ENCODE measurements around the gene ADAMTS13.

ADAMTS13 gene

GRCh38 chr9:133474853-133475252, 52.7 kb downstream of the ADAMTS13 start:
- Histone ChIP-seq H3K9ac (ENCODE audit: low read length) (no peak overlapping the region), H3K4me1 (ENCODE audit: control insufficient read depth, insufficient read depth, low read length) (peaks cover 36% of the 10 kb centered on the region), H3K9me3 (ENCODE audit: control insufficient read depth, low read length) (no peaks in the 10 kb centered on the region), H3K4me3 (ENCODE audit: low read length) (no peak overlapping the region), H3K27me3 (replicated peaks; ENCODE audit: control insufficient read depth, insufficient read depth, low read length) (no peaks in the 10 kb centered on the region), H3K36me3 (ENCODE audit: control insufficient read depth, insufficient read depth, low read length, severe bottlenecking) (peaks cover 56% of the 10 kb centered on the region)
- DNase-seq (ENCODE audit: low read depth), result no peak

- H3K4me1 ChIP-seq (ENCODE audit: control insufficient read depth, insufficient read depth, low read length), result peaks cover 36% of the 10 kb centered on the region
- no peak overlapping the region for H3K4me3 ChIP-seq (ENCODE audit: low read length)
- peaks cover 56% of the 10 kb centered on the region for H3K36me3 ChIP-seq (ENCODE audit: control insufficient read depth, insufficient read depth, low read length, severe bottlenecking)
- H3K27me3 ChIP-seq (replicated peaks; ENCODE audit: control insufficient read depth, insufficient read depth, low read length), result no peaks in the 10 kb centered on the region
- H3K9me3 ChIP-seq (ENCODE audit: control insufficient read depth, low read length), result no peaks in the 10 kb centered on the region
- DNase-seq (ENCODE audit: low read depth), result no peak
- no peak overlapping the region for H3K9ac ChIP-seq (ENCODE audit: low read length)
Measured at GRCh38 chr9:133475292-133476012, 53.3 kb downstream of the ADAMTS13 start.

- H3K36me3 ChIP-seq (ENCODE audit: control insufficient read depth, insufficient read depth, low read length, severe bottlenecking), result peaks cover 56% of the 10 kb centered on the region
- H3K4me1 ChIP-seq (ENCODE audit: control insufficient read depth, insufficient read depth, low read length), result peaks cover 36% of the 10 kb centered on the region
- peak overlapping the region; percentile 89 for H3K4me3 ChIP-seq (ENCODE audit: low read length)
- no peaks in the 10 kb centered on the region for H3K9me3 ChIP-seq (ENCODE audit: control insufficient read depth, low read length)
- peak overlapping the region; percentile 42 for H3K9ac ChIP-seq (ENCODE audit: low read length)
- no peaks in the 10 kb centered on the region for H3K27me3 ChIP-seq (replicated peaks; ENCODE audit: control insufficient read depth, insufficient read depth, low read length)
- no peak for DNase-seq (ENCODE audit: low read depth)
Measured at GRCh38 chr9:133476036-133476931, 54.1 kb downstream of the ADAMTS13 start.

GRCh38 chr9:133476941-133477340, 54.8 kb downstream of the ADAMTS13 start:
- Histone ChIP-seq H3K36me3 (ENCODE audit: control insufficient read depth, insufficient read depth, low read length, severe bottlenecking) (peaks cover 49% of the 10 kb centered on the region), H3K27me3 (replicated peaks; ENCODE audit: control insufficient read depth, insufficient read depth, low read length) (no peaks in the 10 kb centered on the region), H3K4me1 (ENCODE audit: control insufficient read depth, insufficient read depth, low read length) (peaks cover 36% of the 10 kb centered on the region), H3K4me3 (ENCODE audit: low read length) (peak overlapping the region; percentile 89), H3K9ac (ENCODE audit: low read length) (peak overlapping the region; percentile 42), H3K9me3 (ENCODE audit: control insufficient read depth, low read length) (no peaks in the 10 kb centered on the region)
- no peak for DNase-seq (ENCODE audit: low read depth)

- H3K9ac ChIP-seq (ENCODE audit: low read length), result peak overlapping the region; percentile 92
- H3K4me1 ChIP-seq (ENCODE audit: control insufficient read depth, insufficient read depth, low read length), result peaks cover 36% of the 10 kb centered on the region
- peak overlapping the region; percentile 89 for H3K4me3 ChIP-seq (ENCODE audit: low read length)
- no peaks in the 10 kb centered on the region for H3K9me3 ChIP-seq (ENCODE audit: control insufficient read depth, low read length)
- H3K36me3 ChIP-seq (ENCODE audit: control insufficient read depth, insufficient read depth, low read length, severe bottlenecking), result peaks cover 44% of the 10 kb centered on the region
- DNase-seq (ENCODE audit: low read depth), result no peak
- H3K27me3 ChIP-seq (replicated peaks; ENCODE audit: control insufficient read depth, insufficient read depth, low read length), result no peaks in the 10 kb centered on the region
Measured at GRCh38 chr9:133477461-133477860, 55.3 kb downstream of the ADAMTS13 start.

- H3K27me3 ChIP-seq (replicated peaks; ENCODE audit: control insufficient read depth, insufficient read depth, low read length), result no peaks in the 10 kb centered on the region
- peaks cover 36% of the 10 kb centered on the region for H3K36me3 ChIP-seq (ENCODE audit: control insufficient read depth, insufficient read depth, low read length, severe bottlenecking)
- peaks cover 36% of the 10 kb centered on the region for H3K4me1 ChIP-seq (ENCODE audit: control insufficient read depth, insufficient read depth, low read length)
- H3K9ac ChIP-seq (ENCODE audit: low read length), result peak overlapping the region; percentile 92
- no peaks in the 10 kb centered on the region for H3K9me3 ChIP-seq (ENCODE audit: control insufficient read depth, low read length)
- H3K4me3 ChIP-seq (ENCODE audit: low read length), result peak overlapping the region; percentile 89
- DNase-seq (ENCODE audit: low read depth), result peak; percentile 47
Measured at GRCh38 chr9:133477992-133478850, 56.1 kb downstream of the ADAMTS13 start.

- Histone ChIP-seq H3K36me3 (ENCODE audit: control insufficient read depth, insufficient read depth, low read length, severe bottlenecking) (peaks cover 28% of the 10 kb centered on the region), H3K4me1 (ENCODE audit: control insufficient read depth, insufficient read depth, low read length) (peaks cover 36% of the 10 kb centered on the region), H3K9ac (ENCODE audit: low read length) (peak within 1 kb of the TSS; percentile 92), H3K27me3 (replicated peaks; ENCODE audit: control insufficient read depth, insufficient read depth, low read length) (peaks cover 5% of the 10 kb centered on the region), H3K4me3 (ENCODE audit: low read length) (peak within 1 kb of the TSS; percentile 89), H3K9me3 (ENCODE audit: control insufficient read depth, low read length) (no peaks in the 10 kb centered on the region)
- peak; percentile 94 for DNase-seq (ENCODE audit: low read depth)
Measured at GRCh38 chr9:133478851-133479711, 56.9 kb downstream of the ADAMTS13 start, which contains the start of gene SLC2A6. Gene SLC2A6, minus strand, starts transcription at chr9:133479099. Its CDS starts 40 bp downstream, at chr9:133479059.

GRCh38 chr9:133483611-133484010, 61.4 kb downstream of the ADAMTS13 start:
- no peak for DNase-seq (ENCODE audit: low read depth)
- Histone ChIP-seq H3K9ac (ENCODE audit: low read length) (no peak overlapping the region), H3K4me3 (ENCODE audit: low read length) (no peak overlapping the region), H3K27me3 (replicated peaks; ENCODE audit: control insufficient read depth, insufficient read depth, low read length) (peaks cover 5% of the 10 kb centered on the region), H3K36me3 (ENCODE audit: control insufficient read depth, insufficient read depth, low read length, severe bottlenecking) (no peaks in the 10 kb centered on the region), H3K9me3 (ENCODE audit: control insufficient read depth, low read length) (no peaks in the 10 kb centered on the region), H3K4me1 (ENCODE audit: control insufficient read depth, insufficient read depth, low read length) (peaks cover 6% of the 10 kb centered on the region)

- H3K27me3 ChIP-seq (replicated peaks; ENCODE audit: control insufficient read depth, insufficient read depth, low read length), result peaks cover 12% of the 10 kb centered on the region
- no peak overlapping the region for H3K4me3 ChIP-seq (ENCODE audit: low read length)
- H3K4me1 ChIP-seq (ENCODE audit: control insufficient read depth, insufficient read depth, low read length), result no peaks in the 10 kb centered on the region
- H3K9ac ChIP-seq (ENCODE audit: low read length), result no peak overlapping the region
- no peak for DNase-seq (ENCODE audit: low read depth)
- no peaks in the 10 kb centered on the region for H3K9me3 ChIP-seq (ENCODE audit: control insufficient read depth, low read length)
- H3K36me3 ChIP-seq (ENCODE audit: control insufficient read depth, insufficient read depth, low read length, severe bottlenecking), result no peaks in the 10 kb centered on the region
Measured at GRCh38 chr9:133484671-133485437, 62.7 kb downstream of the ADAMTS13 start.
